GM21423 (cell line): ENCODE results near the gene ANOS1.
"Not testable (repeated sequence)": the region's sequence is repeated elsewhere in the genome, so short reads cannot be mapped to it uniquely, and the experiment has no call there.

ENCODE experiments used
- ATAC-seq: cut with Tn5 transposase; IDR thresholded peaks from one replicate; pipeline ENCODE4 v1.9.1; 2021; ENCODE audit warnings: mild to moderate bottlenecking, moderate library complexity; ENCODE audit not compliant: unreplicated experiment

ANOS1 gene

GRCh38 chrX:8731559-8732395 is at the start of gene ANOS1:
Gene ANOS1 (minus strand): TSS chrX:8732137. CDS start chrX:8732036, 101 bp downstream.
- ATAC-seq: no peak

- ATAC-seq: no peak
Measured at GRCh38 chrX:8773117-8773516, 41.2 kb upstream of the ANOS1 start.

GRCh38 chrX:8760021-8760420 is 28.1 kb upstream of the ANOS1 start:
- ATAC-seq: no peak

GRCh38 chrX:8758706-8759105 is 26.8 kb upstream of the ANOS1 start:
- not testable (repeated sequence) for ATAC-seq

GRCh38 chrX:8757609-8758389 is 25.9 kb upstream of the ANOS1 start:
- not testable (repeated sequence) for ATAC-seq

GRCh38 chrX:8755813-8756212 is 23.9 kb upstream of the ANOS1 start:
- no peak for ATAC-seq

GRCh38 chrX:8755116-8755515 is 23.2 kb upstream of the ANOS1 start:
- no peak for ATAC-seq

- no peak for ATAC-seq
Measured at GRCh38 chrX:8749697-8750096, 17.8 kb upstream of the ANOS1 start.

GRCh38 chrX:8748855-8749254 is 16.9 kb upstream of the ANOS1 start:
- ATAC-seq: no peak

GRCh38 chrX:8743126-8743732 is 11.3 kb upstream of the ANOS1 start:
- no peak for ATAC-seq

- no peak for ATAC-seq
Measured at GRCh38 chrX:8741981-8742380, 10.0 kb upstream of the ANOS1 start.

GRCh38 chrX:8738588-8739189 is 6.8 kb upstream of the ANOS1 start:
- ATAC-seq: no peak

- ATAC-seq: no peak
Measured at GRCh38 chrX:8737883-8738282, 5.9 kb upstream of the ANOS1 start.

- ATAC-seq: no peak
Measured at GRCh38 chrX:8730812-8731558, 952 bp downstream of the ANOS1 start.

- no peak for ATAC-seq
Measured at GRCh38 chrX:8729811-8730210, 2.1 kb downstream of the ANOS1 start.

GRCh38 chrX:8728932-8729535 is 2.9 kb downstream of the ANOS1 start:
- ATAC-seq: no peak

- no peak for ATAC-seq
Measured at GRCh38 chrX:8726031-8726652, 5.8 kb downstream of the ANOS1 start.

GRCh38 chrX:8724300-8724699 is 7.6 kb downstream of the ANOS1 start:
- no peak for ATAC-seq

- ATAC-seq: no peak
Measured at GRCh38 chrX:8721536-8721935, 10.4 kb downstream of the ANOS1 start.

GRCh38 chrX:8720136-8720535 is 11.8 kb downstream of the ANOS1 start:
- no peak for ATAC-seq
